Adipose tissue (tissue), 3 donors: ENCODE data around the gene NELFCD. TPM values are rescaled to one million over a fixed set of nuclear protein-coding genes. Genes with fewer than 3 reads are reported as not detected.
"Not testable (repeated sequence)": the region's sequence is repeated elsewhere in the genome, so short reads cannot be mapped to it uniquely, and the experiment has no call there.

Experiments
- H3K27ac ChIP-seq: one replicate; pipeline ENCODE4 v1.5.1; 2013; ENCODE audit warnings: low read depth, low read length
- WGBS, 3 donors: extraction: QIAGEN DNeasy Blood & Tissue Kit; methylation state at CpG; one replicate each; pipeline ENCODE4 v1.1.7; 2013; 5-methylcytosine and 5-hydroxymethylcytosine counted together
- polyA plus RNA-seq, 3 donors: library from polyadenylated mRNA; stranded (reverse); fragments of 200-250 nt; gene quantifications; one replicate each; pipeline ENCODE4 v1.2.3, GENCODE V29; 2013
- donor health status: healthy with polysubstance abuse.
- donor health status: Bipolar disorder and iron deficiency.
- donor health status: healthy.

The NELFCD gene
- polyA plus RNA-seq, 3 donors = 27.8 to 42.7 (median 40.0) TPM

DNA sequence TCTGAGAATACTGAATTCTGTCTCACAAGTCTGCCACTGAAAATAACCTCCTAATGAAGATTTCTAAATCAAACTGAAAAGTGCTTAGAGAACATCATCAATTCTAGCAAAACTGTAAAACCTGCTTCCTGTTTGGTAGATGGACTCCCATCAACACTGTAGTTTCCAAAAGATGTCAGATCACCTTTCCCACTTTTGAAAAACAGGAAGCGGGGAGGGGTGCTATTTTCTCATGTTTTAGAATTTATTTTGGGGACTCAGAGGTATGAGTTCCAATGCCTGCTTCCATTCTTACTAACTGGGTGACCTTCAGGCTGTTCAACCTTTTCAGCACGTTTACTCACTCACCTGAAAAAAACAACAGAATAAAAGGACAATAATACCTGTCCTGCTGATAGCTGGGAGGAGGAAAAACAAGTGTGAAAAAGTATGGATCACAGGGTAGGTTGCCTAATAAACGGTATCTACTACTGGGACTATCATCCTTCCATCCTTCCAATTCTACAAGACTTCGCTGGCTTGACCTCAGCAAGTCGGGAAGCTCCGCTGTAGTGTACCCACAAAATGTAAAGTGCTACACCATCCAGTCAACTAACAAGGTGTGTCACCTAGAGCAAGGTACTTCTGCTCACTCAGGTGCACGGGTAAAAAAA lies 50.0 kb downstream of the NELFCD start:
- no peak overlapping the region for H3K27ac ChIP-seq

GRCh38 chr20:59031564-59032022 lies 50.5 kb downstream of the NELFCD start:
- no peak overlapping the region for H3K27ac ChIP-seq
- 14 to 17% (median 16%) methylated on average over 13 of the region's 13 CpGs for WGBS, 3 donors

More for the DNA sequence above, 50.0 kb downstream of the NELFCD start:
- 65 to 71% (median 67%) methylated on average over 7 of the region's 7 CpGs for WGBS, 3 donors

DNA sequence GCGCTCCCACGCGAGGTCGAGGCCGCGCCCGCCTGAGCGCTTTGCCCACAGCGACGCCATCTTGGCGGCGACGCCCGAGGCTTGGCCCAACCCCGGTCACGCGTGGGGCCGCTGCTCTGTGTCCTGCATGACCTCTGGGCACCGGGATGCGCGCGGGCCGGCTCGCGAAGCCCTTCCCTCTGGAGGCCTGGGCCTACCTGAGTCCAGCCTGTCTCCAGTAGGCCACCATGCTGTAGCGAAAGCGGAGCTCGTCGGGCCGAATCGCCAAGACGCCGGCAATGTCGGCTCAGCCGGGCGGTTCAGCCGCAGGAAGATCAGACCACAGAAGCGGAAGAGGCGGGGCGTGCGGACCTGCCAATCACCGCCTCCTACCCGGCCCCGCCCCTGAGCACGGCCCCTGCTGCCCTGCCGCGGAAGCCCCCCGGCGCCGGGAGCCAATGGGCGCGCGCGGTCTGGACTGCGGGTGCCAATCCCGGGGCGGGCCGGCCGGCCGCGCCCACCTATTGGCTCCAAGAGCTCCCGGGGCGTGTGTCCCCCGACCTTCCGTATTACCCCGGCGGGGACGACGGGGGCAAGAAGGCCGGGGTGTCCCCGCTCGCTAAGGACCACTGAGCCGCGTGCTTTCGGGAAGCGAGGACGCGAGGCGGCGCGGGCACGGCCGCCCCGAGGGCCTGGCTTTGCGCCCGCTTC lies 51.1 kb downstream of the NELFCD start, which contains the start of gene ATP5F1E:
ATP5F1E (minus strand) TSS at position 313 of the 690 bp plus-strand sequence; CDS start at position 229, 84 bp downstream.
- 0 to 1% (median 0%) methylated on average over 76 to 86 of the region's 86 CpGs for WGBS, 3 donors
- H3K27ac ChIP-seq = no peak within 1 kb of the TSS

DNA sequence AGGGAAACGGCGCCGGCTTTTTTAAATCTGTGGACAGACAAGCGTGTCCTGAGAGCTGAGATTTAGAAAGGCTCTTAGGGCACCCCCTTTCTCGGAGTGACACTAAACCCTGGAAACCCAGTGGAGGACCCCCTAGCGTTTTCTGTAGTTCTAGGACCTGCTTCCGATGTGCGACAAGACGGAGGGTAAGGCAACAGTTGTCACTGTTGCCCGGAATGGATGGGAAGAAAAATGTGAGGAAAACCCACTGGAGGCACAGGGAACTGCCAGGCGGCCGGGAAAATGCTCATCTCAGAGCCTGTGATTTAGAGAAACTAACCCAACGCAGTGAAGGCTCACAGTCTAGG lies 51.6 kb downstream of the NELFCD start:
- WGBS, 3 donors = 1 to 3% (median 2%) methylated on average over 13 of the region's 13 CpGs
- H3K27ac ChIP-seq = no peak overlapping the region

GRCh38 chr20:59033093-59033492 lies 52.0 kb downstream of the NELFCD start:
- 98 to 100% (median 98%) methylated on average over 1 of the region's 1 CpG for WGBS, 3 donors
- no peak overlapping the region for H3K27ac ChIP-seq

DNA sequence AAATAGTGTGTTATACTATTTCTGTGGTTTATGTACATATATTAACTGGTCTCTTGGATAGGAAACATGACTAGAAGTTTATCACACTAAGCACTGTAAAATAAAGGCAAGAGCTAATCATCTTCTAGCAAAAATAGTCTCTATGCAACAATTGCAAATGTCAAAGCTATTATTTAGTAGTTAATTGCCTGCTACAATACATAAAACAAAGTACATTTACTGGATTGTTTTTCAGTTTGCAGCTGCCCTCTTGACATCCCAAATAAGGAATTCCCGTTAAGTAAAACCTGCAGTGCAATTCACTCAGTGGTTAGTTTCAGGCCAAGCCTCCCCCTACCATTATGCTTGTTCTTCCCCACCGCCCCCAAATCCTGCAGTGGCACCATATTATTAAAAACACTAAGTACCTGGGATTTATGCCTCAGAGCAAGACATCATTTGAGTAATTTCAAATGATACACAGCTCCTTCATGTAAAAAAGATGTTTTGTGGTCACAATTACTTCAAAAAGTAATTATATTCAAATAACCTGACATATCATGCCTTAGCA lies 52.6 kb downstream of the NELFCD start:
- WGBS, 3 donors = 87 to 95% (median 92%) methylated on average over 2 of the region's 2 CpGs
- H3K27ac ChIP-seq = no peak overlapping the region

- WGBS, 3 donors = 96% methylated on average over 3 of the region's 3 CpGs
Observed at GRCh38 chr20:59035381-59035780, 54.3 kb downstream of the NELFCD start.

DNA sequence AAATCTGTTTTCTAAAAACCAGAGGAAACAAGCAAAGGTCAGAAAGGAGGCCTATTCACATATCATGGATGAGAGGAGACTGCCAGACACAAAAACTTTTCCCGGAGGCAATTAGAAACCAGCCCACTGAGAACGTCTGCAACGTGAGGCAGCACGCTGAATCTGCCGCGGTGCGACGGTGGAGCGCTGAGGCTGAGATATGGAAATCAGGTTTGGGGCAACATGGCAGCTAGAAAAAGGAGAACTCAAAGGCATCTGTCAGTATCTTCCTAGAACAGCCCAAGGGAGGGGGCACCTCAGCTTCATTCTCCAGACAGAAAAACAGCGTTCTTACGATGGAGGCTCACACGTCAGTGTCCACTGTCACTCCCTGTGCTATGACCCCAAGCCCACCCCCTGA lies 56.3 kb downstream of the NELFCD start:
- no peak overlapping the region for H3K27ac ChIP-seq
- 93 to 96% (median 95%) methylated on average over 12 of the region's 12 CpGs for WGBS, 3 donors

More at GRCh38 chr20:59035381-59035780, 54.3 kb downstream of the NELFCD start:
- no peak overlapping the region for H3K27ac ChIP-seq

DNA sequence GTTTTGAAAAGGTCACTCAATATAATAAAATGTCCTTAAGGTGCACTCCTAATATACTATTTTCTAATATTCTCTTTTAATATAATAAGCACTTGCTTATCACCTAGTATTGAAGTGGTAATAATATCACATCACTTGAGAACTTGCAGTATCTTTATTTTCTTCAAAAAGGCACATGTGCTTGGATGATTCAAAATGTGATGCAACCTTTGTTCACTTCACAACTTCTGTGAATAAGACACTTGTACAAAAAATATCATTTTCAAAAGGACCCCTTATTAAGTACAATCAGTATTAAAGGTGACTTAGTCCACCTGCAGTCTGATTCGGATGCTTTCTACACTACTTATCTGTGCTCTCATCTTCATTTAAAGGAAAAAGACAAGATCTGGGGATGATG lies 58.2 kb downstream of the NELFCD start:
- 69 to 86% (median 81%) methylated on average over 1 of the region's 1 CpG for WGBS, 3 donors
- no peak overlapping the region for H3K27ac ChIP-seq

GRCh38 chr20:59040667-59041066 lies 59.6 kb downstream of the NELFCD start:
- WGBS, 3 donors = 83 to 92% (median 86%) methylated on average over 5 of the region's 5 CpGs
- H3K27ac ChIP-seq = no peak overlapping the region

GRCh38 chr20:59041487-59041886 lies 60.4 kb downstream of the NELFCD start:
- WGBS, 3 donors = 90 to 93% (median 93%) methylated on average over 16 of the region's 16 CpGs
- not testable (repeated sequence) for H3K27ac ChIP-seq

DNA sequence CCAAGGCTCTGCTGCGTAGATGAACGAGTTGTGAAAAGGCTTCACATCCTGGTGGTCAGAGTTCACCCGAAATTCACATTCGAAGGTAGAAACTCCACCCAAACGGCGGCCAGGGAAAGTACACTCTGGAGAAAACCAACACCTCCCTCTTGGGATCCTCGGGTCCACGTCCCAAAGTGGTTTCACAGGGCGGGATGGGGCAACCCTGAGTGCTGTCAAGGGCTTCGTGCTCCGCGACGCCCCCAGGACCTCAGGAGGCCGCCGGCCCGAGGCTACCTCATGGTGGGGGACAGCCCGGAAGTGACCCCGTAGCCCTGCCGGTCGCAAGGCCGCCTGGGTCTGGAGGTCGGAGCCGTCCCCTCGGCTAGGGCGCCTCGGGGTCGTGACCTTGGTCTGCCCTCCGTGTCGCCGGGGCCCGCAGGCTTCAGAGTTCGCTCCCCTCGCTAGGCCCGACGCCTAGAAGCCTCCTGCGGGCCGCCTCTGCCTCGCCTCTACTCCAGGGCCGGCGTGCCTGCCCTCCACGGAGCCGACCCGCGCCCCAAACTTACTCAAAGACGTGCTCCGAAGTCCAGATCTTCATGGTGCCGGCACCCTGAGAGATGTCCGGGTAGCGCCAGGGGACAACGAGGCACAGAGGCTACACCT lies 61.2 kb downstream of the NELFCD start, which contains the start of gene PRELID3B:
PRELID3B (minus strand) TSS at position 636 of the 645 bp plus-strand sequence; CDS start at position 580, 56 bp downstream.
- no peak within 1 kb of the TSS for H3K27ac ChIP-seq
- WGBS, 3 donors = 1 to 4% (median 3%) methylated on average over 44 to 50 of the region's 50 CpGs

- H3K27ac ChIP-seq = no peak overlapping the region
- WGBS, 3 donors = 15 to 19% (median 15%) methylated on average over 53 to 66 of the region's 66 CpGs
Observed at GRCh38 chr20:59042796-59043631, 62.0 kb downstream of the NELFCD start.

GRCh38 chr20:59043698-59044097 lies 62.6 kb downstream of the NELFCD start:
- H3K27ac ChIP-seq = no peak overlapping the region
- 60 to 77% (median 72%) methylated on average over 3 of the region's 3 CpGs for WGBS, 3 donors

- no peak overlapping the region for H3K27ac ChIP-seq
Observed at GRCh38 chr20:59044295-59044694, 63.2 kb downstream of the NELFCD start.

More at GRCh38 chr20:59044295-59044694, 63.2 kb downstream of the NELFCD start:
- 87 to 95% (median 93%) methylated on average over 3 of the region's 3 CpGs for WGBS, 3 donors
